Measurements from ENCODE around the gene ANKRD63.

GRCh38 chr15:40317580-40317979 is 34.7 kb upstream of the ANKRD63 start:
- no peak for TF ChIP-seq EZH2 (IDR thresholded peaks at IDR 0.05; ENCODE audit: borderline replicate concordance, low read depth, low read length, severe bottlenecking)
- TF ChIP-seq CTCF (IDR thresholded peaks at IDR 0.05; ENCODE audit: borderline replicate concordance, extremely low read depth, low read length, poor library complexity, severe bottlenecking), result no peak
